Neural cell (in vitro differentiated cells): ENCODE measurements around the gene HK1. TPM values are rescaled to one million over a fixed set of nuclear protein-coding genes. Genes with fewer than 3 reads are reported as not detected.

Experiments used
- H2AFZ ChIP-seq: fragments of 200-600, 300-800 bp; sonication (generic), shearing (Covaris generic); 2 replicates; pipeline ENCODE4 v1.6.0; 2014; ENCODE audit warnings: low read depth, mild to moderate bottlenecking, antibody characterized with exemption, low read length, moderate library complexity
- H3F3A ChIP-seq: fragments of 200-600 bp; shearing (Covaris generic); 2 replicates; pipeline ENCODE4 v1.6.1; 2016; ENCODE audit warnings: mild to moderate bottlenecking, moderate library complexity, mixed read lengths, antibody characterized with exemption, low read length; ENCODE audit not compliant: insufficient read depth, poor library complexity, severe bottlenecking
- H3K27ac ChIP-seq: fragments of 200-600, 300-800 bp; sonication (generic), shearing (Covaris generic); 2 replicates; pipeline ENCODE4 v1.5.1; 2014; ENCODE audit warnings: mild to moderate bottlenecking, low read length, moderate library complexity
- H3K27me3 ChIP-seq: fragments of 300-800, 200-600 bp; sonication (generic), shearing (Covaris generic); 2 replicates; pipeline ENCODE4 v1.6.0; 2014; ENCODE audit warnings: mild to moderate bottlenecking, low read depth, low read length, moderate library complexity; ENCODE audit not compliant: insufficient read depth
- H3K36me3 ChIP-seq: fragments of 300-800, 200-600 bp; sonication (generic), shearing (Covaris generic); 2 replicates; pipeline ENCODE4 v1.5.1; 2014; ENCODE audit warnings: mild to moderate bottlenecking, antibody characterized with exemption, low read length, moderate library complexity; ENCODE audit not compliant: insufficient read depth
- H3K4me2 ChIP-seq: fragments of 300-800, 200-600 bp; sonication (generic), shearing (Covaris generic); 2 replicates; pipeline ENCODE4 v1.6.0; 2014; ENCODE audit warnings: mild to moderate bottlenecking, low read length
- H3K4me3 ChIP-seq: fragments of 300-800, 200-600 bp; sonication (generic), shearing (Covaris generic); 2 replicates; pipeline ENCODE4 v1.5.1; 2014; ENCODE audit warnings: mild to moderate bottlenecking, low read length, moderate library complexity
- H3K79me2 ChIP-seq: fragments of 200-600 bp; shearing (Covaris generic); replicated peaks from 2 replicates; pipeline ENCODE4 v1.6.0; 2014; ENCODE audit warnings: mild to moderate bottlenecking, low read length, moderate library complexity; ENCODE audit not compliant: insufficient read depth
- H3K9ac ChIP-seq: fragments of 300-800, 200-600 bp; sonication (generic), shearing (Covaris generic); 2 replicates; pipeline ENCODE4 v1.6.1; 2016; ENCODE audit warnings: mild to moderate bottlenecking, low read length, mixed read lengths
- H3K9me2 ChIP-seq: fragments of 200-600 bp; shearing (Covaris generic); 2 replicates; pipeline ENCODE4 v1.6.1; 2016; ENCODE audit warnings: mild to moderate bottlenecking, low read length, mixed read lengths; ENCODE audit not compliant: insufficient read depth
- H3K9me3 ChIP-seq: fragments of 200-600, 300-800 bp; sonication (generic), shearing (Covaris generic); 2 replicates; pipeline ENCODE4 v1.6.1; 2016; ENCODE audit warnings: mild to moderate bottlenecking, mixed run types, low read length, moderate library complexity, mixed read lengths
- H4K20me1 ChIP-seq: fragments of 200-600 bp; shearing (Covaris generic); 2 replicates; pipeline ENCODE4 v1.6.1; 2016; ENCODE audit warnings: mild to moderate bottlenecking, mixed run types; ENCODE audit not compliant: insufficient read depth
- CTCF ChIP-seq: fragments of 450-650 bp; IDR thresholded peaks from 2 replicates; pipeline ENCODE4 v1.5.1; 2014; ENCODE audit warnings: antibody characterized with exemption, mild to moderate bottlenecking, moderate library complexity; ENCODE audit not compliant: poor library complexity, severe bottlenecking
- EP300 ChIP-seq: fragments of 450-650 bp; conservative IDR thresholded peaks from 2 replicates; pipeline ENCODE4 v1.6.1; 2014; ENCODE audit warnings: antibody characterized with exemption, mild to moderate bottlenecking, moderate library complexity; ENCODE audit not compliant: poor library complexity, severe bottlenecking
- EZH2 ChIP-seq: fragments of 200-600, 300-800 bp; shearing (Covaris generic), sonication (generic); IDR thresholded peaks from 2 replicates; pipeline ENCODE4 v1.6.1; 2014; ENCODE audit warnings: antibody characterized with exemption, low read length, borderline replicate concordance, mild to moderate bottlenecking; ENCODE audit not compliant: insufficient read depth, poor library complexity, severe bottlenecking
- MXI1 ChIP-seq: fragments of 450-650 bp; conservative IDR thresholded peaks from 2 replicates; pipeline ENCODE4 v1.6.1; 2014; ENCODE audit warnings: antibody characterized with exemption, mild to moderate bottlenecking; ENCODE audit not compliant: poor library complexity, severe bottlenecking
- POLR2AphosphoS5 ChIP-seq: IDR thresholded peaks from 2 replicates; pipeline ENCODE4 v1.6.1; 2012
- RAD21 ChIP-seq: fragments of 450-650 bp; conservative IDR thresholded peaks from 2 replicates; pipeline ENCODE4 v1.6.1; 2014; ENCODE audit warnings: antibody characterized with exemption, mild to moderate bottlenecking, moderate library complexity
- REST ChIP-seq: IDR thresholded peaks from 2 replicates; pipeline ENCODE4 v1.6.1; 2012; ENCODE audit warnings: borderline replicate concordance
- SMC3 ChIP-seq: fragments of 450-650 bp; conservative IDR thresholded peaks from 2 replicates; pipeline ENCODE4 v1.6.1; 2014; ENCODE audit warnings: antibody characterized with exemption, mild to moderate bottlenecking, moderate library complexity; ENCODE audit not compliant: poor library complexity
- TAF1 ChIP-seq: IDR thresholded peaks from 2 replicates; pipeline ENCODE4 v1.6.1; 2012; ENCODE audit warnings: low read depth
- polyA plus RNA-seq: library from polyadenylated mRNA; depleted of rRNA; stranded (reverse); fragments of >200 nt; gene quantifications from 2 replicates; pipeline ENCODE4 v1.2.3, GENCODE V29; 2014

Gene HK1
- polyA plus RNA-seq, 1 donor from 2014 or later: 60.5 TPM

GRCh38 chr10:69335613-69336012 lies 57.3 kb downstream of the HK1 start:
- Histone ChIP-seq H3K27me3 (no peaks in the 10 kb centered on the region), H3K9me3 (no peaks in the 10 kb centered on the region), H3K79me2 (peaks cover 14% of the 10 kb centered on the region), H4K20me1 (no peaks in the 10 kb centered on the region), H3K4me2 (no peak overlapping the region), H3F3A (no peaks in the 10 kb centered on the region), H3K9ac (no peak overlapping the region), H3K9me2 (no peaks in the 10 kb centered on the region), H3K4me3 (no peak overlapping the region), H3K36me3 (no peaks in the 10 kb centered on the region), H2AFZ (no peak overlapping the region), H3K27ac (no peak overlapping the region)
- no peak for TF ChIP-seq EZH2
- TF ChIP-seq REST: no peak
- TF ChIP-seq RAD21: no peak
- TF ChIP-seq MXI1: no peak
- no peak for TF ChIP-seq EP300
- TF ChIP-seq SMC3: no peak
- TF ChIP-seq TAF1: no peak
- TF ChIP-seq POLR2AphosphoS5: no peak

GRCh38 chr10:69336952-69337295 lies 58.6 kb downstream of the HK1 start:
- Histone ChIP-seq H3K27me3 (no peaks in the 10 kb centered on the region), H3K4me2 (no peak overlapping the region), H3K9me3 (no peaks in the 10 kb centered on the region), H3K79me2 (peaks cover 14% of the 10 kb centered on the region), H3K9me2 (no peaks in the 10 kb centered on the region), H2AFZ (no peak overlapping the region), H3K9ac (no peak overlapping the region), H3K27ac (no peak overlapping the region), H3F3A (no peaks in the 10 kb centered on the region), H3K4me3 (no peak overlapping the region), H3K36me3 (no peaks in the 10 kb centered on the region), H4K20me1 (no peaks in the 10 kb centered on the region)
- TF ChIP-seq TAF1 (no peak), REST (no peak), CTCF (no peak), MXI1 (no peak), POLR2AphosphoS5 (no peak), RAD21 (no peak), SMC3 (no peak), EP300 (no peak), EZH2 (no peak)
